Calu3 (cell line): ENCODE measurements around the gene POLG2. TPM values are rescaled to one million over a fixed set of nuclear protein-coding genes. Genes with fewer than 3 reads are reported as not detected.

ENCODE experiments used
- Bru-seq: library from RNA; stranded (reverse); fragments of 400-500 nt; gene quantifications from one replicate; lab custom pipeline; 2021; lab: Mats Ljungman, UMichigan
- BruChase-seq, 2 experiments: library from RNA; stranded (reverse); fragments of 400-500 nt; gene quantifications; one replicate each; lab custom pipeline; 2021; lab: Mats Ljungman, UMichigan
- BruUV-seq: library from RNA; stranded (reverse); fragments of 400-500 nt; replicated peaks from 2 replicates; lab custom pipeline; 2021; lab: Mats Ljungman, UMichigan
- CTCF ChIA-PET: fragments of 300-600 bp; sonication (Branson Sonifier 250); formaldehyde crosslinking; loops from one replicate; lab custom pipeline; 2022; ENCODE audit warnings: antibody characterized with exemption; lab: Charles Lee
- DNase-seq: peaks from one replicate; pipeline ENCODE4 v3.0.0; 2022
- H3K27ac Mint-ChIP-seq: one replicate; pipeline ENCODE4 v1.8.0; 2022; ENCODE audit warnings: mixed read lengths; ENCODE audit not compliant: unreplicated experiment
- H3K27me3 Mint-ChIP-seq: one replicate; pipeline ENCODE4 v1.8.0; 2022; ENCODE audit warnings: mixed read lengths; ENCODE audit not compliant: unreplicated experiment
- H3K36me3 Mint-ChIP-seq: one replicate; pipeline ENCODE4 v1.8.0; 2022; ENCODE audit warnings: mild to moderate bottlenecking, moderate library complexity, mixed read lengths; ENCODE audit not compliant: insufficient read depth, unreplicated experiment
- H3K4me1 Mint-ChIP-seq: one replicate; pipeline ENCODE4 v1.8.0; 2022; ENCODE audit warnings: mild to moderate bottlenecking, low read depth, mixed read lengths; ENCODE audit not compliant: unreplicated experiment
- H3K4me3 Mint-ChIP-seq: one replicate; pipeline ENCODE4 v1.8.0; 2022; ENCODE audit warnings: mild to moderate bottlenecking, low read depth, moderate library complexity, mixed read lengths; ENCODE audit not compliant: unreplicated experiment
- H3K9me3 Mint-ChIP-seq: one replicate; pipeline ENCODE4 v1.8.0; 2022; ENCODE audit warnings: low read depth, mixed read lengths; ENCODE audit not compliant: unreplicated experiment
- CTCF ChIP-seq: fragments of 200-600 bp; IDR thresholded peaks from one replicate; pipeline ENCODE4 v1.8.0; 2022; ENCODE audit warnings: antibody characterized with exemption; ENCODE audit not compliant: unreplicated experiment
- intact Hi-C: fragments of 100-400 bp; cut with micrococcal nuclease; formaldehyde crosslinking; loops from one replicate; pipeline ENCODE4 v1.10.0; 2022; ENCODE audit not compliant: unreplicated experiment
- long read RNA-seq: library from polyadenylated mRNA; stranded (forward); transcript quantifications from one replicate; pipeline ENCODE4 v2.0.0, GENCODE V29; 2022
- total RNA-seq: library from RNA; stranded (reverse); gene quantifications from 2 replicates; pipeline ENCODE4 v1.2.3, GENCODE V29; 2022

Gene POLG2
- total RNA-seq (25.1 and 29.8 TPM in 2 replicates), Bru-seq, nascent RNA (percentile 70 among the genes with signal in this experiment), BruChase-seq, experiment 1, labeled RNA remaining after a 6-hour chase (percentile 72 among the genes with signal in this experiment), BruChase-seq, experiment 2, labeled RNA remaining after a 2-hour chase (percentile 76 among the genes with signal in this experiment)
- long read RNA-seq, transcript POLG2-201 (8 exons, 1,564 nt): major isoform, 6 of 10 reads
- long read RNA-seq, partial matches to known transcripts: 1 of 10 reads
- long read RNA-seq, other reads (novel, unspliced or antisense): 3 of 10 reads

GRCh38 chr17:64496786-64497564 lies at the start of gene POLG2:
Gene POLG2 (minus strand): TSS chr17:64497054. CDS start chr17:64496968, 86 bp downstream.
- no peaks in the 10 kb centered on the region for H3K9me3 Mint-ChIP-seq
- DNase-seq: peak; percentile 90
- H3K27ac Mint-ChIP-seq: peak within 1 kb of the TSS; percentile 92
- peaks cover 66% of the 10 kb centered on the region for H3K36me3 Mint-ChIP-seq
- peak; percentile 27 for TF ChIP-seq CTCF
- H3K4me1 Mint-ChIP-seq: peaks cover 36% of the 10 kb centered on the region
- CTCF ChIA-PET: interaction anchor here (1.3 kb wide), 1 partner anchor 77 kb away, joined by 6 read pairs; no protein-coding TSS in a partner anchor
- intact Hi-C loops: no loop called here
- no peaks in the 10 kb centered on the region for H3K27me3 Mint-ChIP-seq
- peak within 1 kb of the TSS; percentile 100 for H3K4me3 Mint-ChIP-seq
- BruUV-seq: no TSS peak

- CTCF ChIA-PET: no interaction called here
- Mint-ChIP-seq H3K27me3 (no peaks in the 10 kb centered on the region), H3K36me3 (peaks cover 13% of the 10 kb centered on the region), H3K4me1 (no peaks in the 10 kb centered on the region), H3K9me3 (no peaks in the 10 kb centered on the region), H3K4me3 (no peak overlapping the region), H3K27ac (no peak overlapping the region)
- DNase-seq: no peak
- BruUV-seq: no TSS peak
- no peak for TF ChIP-seq CTCF
- intact Hi-C loops: no loop called here
Measured at GRCh38 chr17:64544742-64545141, 47.9 kb upstream of the POLG2 start.

GRCh38 chr17:64540118-64540776 lies 43.4 kb upstream of the POLG2 start:
- TF ChIP-seq CTCF: no peak
- Mint-ChIP-seq H3K36me3 (peaks cover 36% of the 10 kb centered on the region), H3K4me1 (no peaks in the 10 kb centered on the region), H3K27ac (no peak overlapping the region), H3K4me3 (no peak overlapping the region), H3K9me3 (no peaks in the 10 kb centered on the region), H3K27me3 (no peaks in the 10 kb centered on the region)
- intact Hi-C loops: no loop called here
- no peak for DNase-seq
- BruUV-seq: no TSS peak
- CTCF ChIA-PET: no interaction called here

- Mint-ChIP-seq H3K4me1 (no peaks in the 10 kb centered on the region), H3K27me3 (no peaks in the 10 kb centered on the region), H3K27ac (peak overlapping the region; percentile 11), H3K36me3 (peaks cover 40% of the 10 kb centered on the region), H3K4me3 (no peak overlapping the region), H3K9me3 (no peaks in the 10 kb centered on the region)
- no peak for TF ChIP-seq CTCF
- intact Hi-C loops: no loop called here
- DNase-seq: no peak
- CTCF ChIA-PET: no interaction called here
- no TSS peak for BruUV-seq
Measured at GRCh38 chr17:64538508-64539130, 41.8 kb upstream of the POLG2 start.
